Peyer's patch (tissue), 4 donors: Measurements from ENCODE around the gene ENSA. TPM values are rescaled to one million over a fixed set of nuclear protein-coding genes. Genes with fewer than 3 reads are reported as not detected.

ENCODE experiments used
- DNase-seq, 3 donors: peaks; one replicate each; pipeline ENCODE4 v3.0.0-alpha.2; 2017 to 2019
- H3K27ac ChIP-seq, 4 donors: fragments of 200-600 bp; sonication (generic); one replicate each; pipeline ENCODE4 v1.5.1; 2016 to 2019
- H3K27me3 ChIP-seq, 2 donors: fragments of 200-600 bp; sonication (generic); one replicate each; pipeline ENCODE4 v1.5.1; 2019
- H3K36me3 ChIP-seq, 3 donors: fragments of 200-600 bp; sonication (generic); one replicate each; pipeline ENCODE4 v1.5.1; 2016 to 2019
- H3K4me1 ChIP-seq, 4 donors: fragments of 200-600 bp; sonication (generic); one replicate each; pipeline ENCODE4 v1.5.1; 2016 to 2019
- H3K4me3 ChIP-seq, 4 donors: fragments of 200-600 bp; sonication (generic); 1 replicate in 3 of 4; 2 replicates in 1 of 4; pipeline ENCODE4 v1.5.1; 2016 to 2019; ENCODE audit warnings: mild to moderate bottlenecking in 1 of 4
- H3K9me3 ChIP-seq, 4 donors: fragments of 200-600 bp; sonication (generic); one replicate each; pipeline ENCODE4 v1.5.1; 2016 to 2019; ENCODE audit warnings: mild to moderate bottlenecking in 1 of 4
- POLR2A ChIP-seq, 2 donors: fragments of 450-650 bp; IDR thresholded peaks; one replicate each; pipeline ENCODE4 v1.5.1; 2017; ENCODE audit warnings: antibody characterized with exemption in 2 of 2, mild to moderate bottlenecking in 2 of 2, moderate library complexity in 2 of 2
- total RNA-seq, 4 donors: library from RNA; depleted of rRNA; stranded (reverse); fragments of >200 nt; gene quantifications; one replicate each; pipeline ENCODE4 v1.1.0, GENCODE V29; 2016
- TF ChIP-seq, protein P1 (sequence below), 6 experiments: fragments of 450-650 bp in 4 of 6; fragments of 200-600 bp in 2 of 6; sonication (generic) in 1 of 6; IDR thresholded peaks; one replicate each; pipeline ENCODE4 v1.5.1; 2017 to 2019; ENCODE audit warnings: antibody characterized with exemption in 6 of 6, mild to moderate bottlenecking in 3 of 6, moderate library complexity in 1 of 6

ENSA gene
- total RNA-seq, result 100 to 1,000 TPM; 173 to 231 (median 206) TPM

GRCh38 chr1:150629115-150629928 is at the start of gene ENSA:
Gene ENSA, minus strand, starts transcription at chr1:150629612. Its CDS starts 142 bp downstream, at chr1:150629470.
- TF ChIP-seq POLR2A (IDR thresholded peaks at IDR 0.05), result peak; percentile 85 to 93
- TF ChIP-seq, protein P1, sequence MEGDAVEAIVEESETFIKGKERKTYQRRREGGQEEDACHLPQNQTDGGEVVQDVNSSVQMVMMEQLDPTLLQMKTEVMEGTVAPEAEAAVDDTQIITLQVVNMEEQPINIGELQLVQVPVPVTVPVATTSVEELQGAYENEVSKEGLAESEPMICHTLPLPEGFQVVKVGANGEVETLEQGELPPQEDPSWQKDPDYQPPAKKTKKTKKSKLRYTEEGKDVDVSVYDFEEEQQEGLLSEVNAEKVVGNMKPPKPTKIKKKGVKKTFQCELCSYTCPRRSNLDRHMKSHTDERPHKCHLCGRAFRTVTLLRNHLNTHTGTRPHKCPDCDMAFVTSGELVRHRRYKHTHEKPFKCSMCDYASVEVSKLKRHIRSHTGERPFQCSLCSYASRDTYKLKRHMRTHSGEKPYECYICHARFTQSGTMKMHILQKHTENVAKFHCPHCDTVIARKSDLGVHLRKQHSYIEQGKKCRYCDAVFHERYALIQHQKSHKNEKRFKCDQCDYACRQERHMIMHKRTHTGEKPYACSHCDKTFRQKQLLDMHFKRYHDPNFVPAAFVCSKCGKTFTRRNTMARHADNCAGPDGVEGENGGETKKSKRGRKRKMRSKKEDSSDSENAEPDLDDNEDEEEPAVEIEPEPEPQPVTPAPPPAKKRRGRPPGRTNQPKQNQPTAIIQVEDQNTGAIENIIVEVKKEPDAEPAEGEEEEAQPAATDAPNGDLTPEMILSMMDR (IDR thresholded peaks at IDR 0.05), result peak in 1 of 6 experiments; percentile 17
- Histone ChIP-seq H3K4me1 (peaks cover 0 to 20% (median 7%) of the 10 kb centered on the region in 4 donors), H3K27me3 (no peaks in the 10 kb centered on the region), H3K27ac (peak within 1 kb of the TSS; percentile 95 to 99 (median 97)), H3K9me3 (no peaks in the 10 kb centered on the region), H3K36me3 (peaks cover 0 to 31% (median 2%) of the 10 kb centered on the region in 3 donors), H3K4me3 (peak within 1 kb of the TSS; percentile 69 to 92 (median 72))
- DNase-seq, result peak; percentile 97 to 99 (median 97)

GRCh38 chr1:150678988-150679387 is 49.6 kb upstream of the ENSA start:
- no peaks in the 10 kb centered on the region for H3K4me1 ChIP-seq
- TF ChIP-seq POLR2A (IDR thresholded peaks at IDR 0.05), result no peak
- TF ChIP-seq, protein P1 (IDR thresholded peaks at IDR 0.05), result no peak
- no peak overlapping the region for H3K27ac ChIP-seq
- no peak overlapping the region for H3K4me3 ChIP-seq
- H3K9me3 ChIP-seq, result no peaks in the 10 kb centered on the region
- DNase-seq, result no peak
- H3K36me3 ChIP-seq, result peaks cover 0 to 20% (median 0%) of the 10 kb centered on the region in 3 donors
- no peaks in the 10 kb centered on the region for H3K27me3 ChIP-seq

GRCh38 chr1:150674881-150675280 is 45.5 kb upstream of the ENSA start:
- no peaks in the 10 kb centered on the region for H3K4me1 ChIP-seq
- no peak for DNase-seq
- H3K9me3 ChIP-seq, result no peaks in the 10 kb centered on the region
- H3K36me3 ChIP-seq, result peaks cover 0 to 12% (median 0%) of the 10 kb centered on the region in 3 donors
- no peak overlapping the region for H3K27ac ChIP-seq
- no peaks in the 10 kb centered on the region for H3K27me3 ChIP-seq
- no peak overlapping the region for H3K4me3 ChIP-seq
- TF ChIP-seq, protein P1 (IDR thresholded peaks at IDR 0.05), result no peak
- TF ChIP-seq POLR2A (IDR thresholded peaks at IDR 0.05), result no peak

GRCh38 chr1:150663321-150663720 is 33.9 kb upstream of the ENSA start:
- DNase-seq, result no peak
- Histone ChIP-seq H3K4me3 (no peak overlapping the region), H3K27ac (no peak overlapping the region), H3K36me3 (peaks cover 0 to 52% (median 4%) of the 10 kb centered on the region in 3 donors), H3K4me1 (peaks cover 0 to 2% (median 0%) of the 10 kb centered on the region in 4 donors), H3K9me3 (no peaks in the 10 kb centered on the region), H3K27me3 (no peaks in the 10 kb centered on the region)
- TF ChIP-seq, protein P1 (IDR thresholded peaks at IDR 0.05), result no peak
- TF ChIP-seq POLR2A (IDR thresholded peaks at IDR 0.05), result no peak

GRCh38 chr1:150662811-150663210 is 33.4 kb upstream of the ENSA start:
- H3K27ac ChIP-seq, result no peak overlapping the region
- no peak for TF ChIP-seq POLR2A (IDR thresholded peaks at IDR 0.05)
- TF ChIP-seq, protein P1 (IDR thresholded peaks at IDR 0.05), result no peak
- no peak overlapping the region for H3K4me3 ChIP-seq
- H3K4me1 ChIP-seq, result no peaks in the 10 kb centered on the region
- peaks cover 0 to 58% (median 4%) of the 10 kb centered on the region in 3 donors for H3K36me3 ChIP-seq
- no peak for DNase-seq
- no peaks in the 10 kb centered on the region for H3K9me3 ChIP-seq
- no peaks in the 10 kb centered on the region for H3K27me3 ChIP-seq
